Measurements from ENCODE around the gene PSMG1.
"Not testable (repeated sequence)": the region's sequence is repeated elsewhere in the genome, so short reads cannot be mapped to it uniquely, and the experiment has no call there.

The PSMG1 gene, protein sequence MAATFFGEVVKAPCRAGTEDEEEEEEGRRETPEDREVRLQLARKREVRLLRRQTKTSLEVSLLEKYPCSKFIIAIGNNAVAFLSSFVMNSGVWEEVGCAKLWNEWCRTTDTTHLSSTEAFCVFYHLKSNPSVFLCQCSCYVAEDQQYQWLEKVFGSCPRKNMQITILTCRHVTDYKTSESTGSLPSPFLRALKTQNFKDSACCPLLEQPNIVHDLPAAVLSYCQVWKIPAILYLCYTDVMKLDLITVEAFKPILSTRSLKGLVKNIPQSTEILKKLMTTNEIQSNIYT

DNA sequence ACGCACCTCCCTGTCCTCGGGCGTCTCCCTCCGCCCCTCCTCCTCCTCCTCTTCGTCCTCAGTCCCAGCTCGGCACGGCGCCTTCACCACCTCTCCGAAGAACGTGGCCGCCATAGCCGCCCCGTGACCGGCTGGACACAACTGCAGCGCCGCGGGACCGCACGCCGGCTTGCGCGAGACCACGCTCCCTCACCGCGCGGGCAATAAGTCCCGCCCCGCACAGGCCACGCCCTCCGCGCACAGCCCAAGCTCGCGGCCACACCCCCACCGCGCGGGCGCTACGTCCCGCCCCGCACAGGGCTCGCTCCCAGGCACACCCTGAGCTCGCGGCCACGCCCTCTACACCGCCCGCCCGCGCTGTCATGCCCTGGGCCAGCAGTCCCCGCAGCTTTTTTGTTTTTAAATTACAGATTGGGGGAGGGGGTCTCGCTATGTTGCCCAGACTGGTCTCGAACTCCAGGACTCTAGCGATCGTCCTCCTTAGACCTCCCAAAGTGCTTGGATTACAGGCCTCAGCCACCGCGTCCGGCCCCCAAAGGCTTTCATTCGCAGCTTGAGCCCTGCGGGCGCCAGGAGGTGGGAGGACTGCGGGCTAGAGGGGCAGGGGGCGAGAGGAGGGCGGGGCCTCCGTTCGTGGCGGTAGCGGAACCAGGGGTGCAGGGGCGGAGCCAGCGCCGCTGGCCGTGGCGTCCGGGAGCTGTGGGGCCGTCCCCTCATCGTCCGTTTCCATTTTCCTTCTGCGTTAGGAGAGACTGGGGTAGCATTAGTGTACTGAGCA is at the start of gene PSMG1:
Gene PSMG1 (minus strand): TSS at position 180 of the 778 bp plus-strand sequence. CDS start 66 bp downstream, at position 114.
- peak; percentile 83 to 90 for DNase-seq (ENCODE audit: low read depth in 2 of 2)

DNA sequence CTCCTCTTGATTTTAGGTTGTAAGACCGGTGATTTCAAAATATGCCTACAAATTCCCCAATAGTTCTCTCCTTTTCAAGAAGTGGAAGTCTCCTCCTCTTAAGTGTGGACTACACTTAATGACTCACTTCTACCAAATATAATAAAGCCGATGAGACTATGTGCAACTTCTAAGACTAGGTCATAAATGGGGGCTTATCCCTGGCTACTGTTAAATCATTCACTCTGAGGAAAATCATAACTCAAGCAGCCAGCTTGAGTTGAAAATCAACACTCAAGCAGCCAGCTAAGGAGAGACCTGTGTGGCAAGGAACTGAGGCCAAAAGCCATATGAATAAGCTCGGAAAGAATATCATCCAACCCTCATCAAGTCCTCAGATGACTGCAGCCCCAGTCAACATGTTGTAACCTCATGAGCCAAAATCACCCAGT is 49.6 kb upstream of the PSMG1 start:
- no peak for DNase-seq (ENCODE audit: low read depth in 2 of 2)

DNA sequence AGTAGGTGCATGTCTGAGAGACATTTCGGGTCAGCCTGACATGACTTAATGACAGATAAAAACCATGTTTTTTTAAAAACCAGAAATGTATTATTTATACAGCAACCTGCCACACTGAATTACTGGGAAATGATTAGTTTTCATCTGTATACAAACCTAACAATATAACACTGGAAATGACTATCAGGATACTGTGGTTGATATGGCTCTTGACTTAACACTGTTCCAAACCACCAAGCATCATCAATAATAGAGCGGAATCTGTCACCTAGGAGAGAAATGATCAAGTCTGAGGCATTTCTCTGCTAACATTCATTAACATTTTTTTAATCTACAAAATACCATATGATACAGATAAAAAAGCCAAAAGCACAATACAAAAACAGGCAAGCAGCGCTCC is 41.7 kb upstream of the PSMG1 start:
- no peak for DNase-seq (ENCODE audit: low read depth in 2 of 2)

DNA sequence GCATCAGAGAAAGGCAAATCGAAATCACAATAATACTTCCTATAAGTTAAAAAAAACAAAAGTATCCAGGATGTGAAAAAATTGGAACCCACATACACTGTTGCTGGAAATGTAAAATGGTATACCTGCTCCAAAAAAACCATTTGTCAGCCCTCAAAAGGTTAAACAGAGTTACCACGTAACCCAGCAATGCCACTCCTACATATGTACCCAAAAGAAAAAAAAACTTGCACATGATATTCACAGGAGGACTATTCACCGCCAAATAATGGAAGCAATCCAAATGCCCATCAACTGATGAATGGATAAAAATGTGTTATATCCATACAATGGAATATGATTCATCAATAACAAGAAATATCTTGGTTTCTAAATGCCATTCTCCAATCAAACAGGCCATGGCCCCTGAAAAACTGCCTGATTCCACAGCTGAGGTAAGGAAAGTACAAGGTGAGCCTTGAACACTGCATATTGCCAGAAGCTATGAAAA is 38.8 kb upstream of the PSMG1 start:
- no peak for DNase-seq (ENCODE audit: low read depth in 2 of 2)

DNA sequence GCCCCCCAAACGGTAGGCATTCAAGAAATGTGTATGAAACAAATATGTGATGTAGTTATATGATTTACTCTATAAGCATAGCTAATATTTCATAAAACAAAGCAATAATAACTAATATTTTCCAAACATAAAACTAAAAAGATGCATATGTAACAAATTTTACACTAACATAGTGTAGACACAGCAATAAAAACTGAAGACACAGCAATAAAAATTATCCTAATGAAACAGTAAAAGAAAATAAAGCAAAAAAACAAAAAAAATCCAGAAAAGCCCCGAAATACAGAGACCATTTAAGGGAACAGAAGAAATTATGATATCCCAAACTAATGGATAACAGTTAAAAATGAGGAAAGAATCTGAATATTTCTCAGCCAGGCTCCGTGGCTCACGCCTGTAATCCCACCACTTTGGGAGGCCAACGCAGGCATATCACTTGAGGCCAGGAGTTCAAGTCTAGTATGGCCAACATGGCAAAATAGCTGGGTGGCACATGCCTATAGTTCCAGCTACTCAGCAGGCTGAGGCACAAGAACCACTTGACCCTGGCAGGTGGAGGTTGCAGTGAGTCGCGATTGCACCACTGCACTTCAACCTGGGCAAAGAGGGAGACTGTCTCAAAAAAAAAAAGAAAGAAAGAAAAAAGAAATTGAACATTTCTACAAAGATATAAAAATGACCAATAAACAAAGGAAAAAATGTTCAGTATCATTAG is 38.2 kb upstream of the PSMG1 start:
- no peak for DNase-seq (ENCODE audit: low read depth in 2 of 2)

DNA sequence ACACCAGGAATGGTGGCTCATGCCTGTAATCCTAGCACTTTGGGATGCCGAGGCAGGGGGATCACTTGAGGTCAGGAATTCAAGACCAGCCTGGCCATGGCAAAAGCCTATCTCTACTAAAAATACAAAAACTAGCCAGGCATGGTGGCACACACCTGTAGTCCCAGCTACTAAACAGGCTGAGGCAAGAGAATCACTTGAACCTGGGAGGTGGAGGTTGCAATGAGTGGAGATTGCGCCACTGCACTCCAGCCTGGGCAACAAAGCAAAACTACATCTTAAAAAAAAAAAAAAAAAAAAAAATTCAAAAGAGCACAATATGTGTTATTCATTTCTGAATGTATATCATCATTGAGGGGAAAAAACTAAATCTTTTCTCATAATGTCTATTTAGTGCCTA is 37.6 kb upstream of the PSMG1 start:
- not testable (repeated sequence) for DNase-seq (ENCODE audit: low read depth in 2 of 2)

DNA sequence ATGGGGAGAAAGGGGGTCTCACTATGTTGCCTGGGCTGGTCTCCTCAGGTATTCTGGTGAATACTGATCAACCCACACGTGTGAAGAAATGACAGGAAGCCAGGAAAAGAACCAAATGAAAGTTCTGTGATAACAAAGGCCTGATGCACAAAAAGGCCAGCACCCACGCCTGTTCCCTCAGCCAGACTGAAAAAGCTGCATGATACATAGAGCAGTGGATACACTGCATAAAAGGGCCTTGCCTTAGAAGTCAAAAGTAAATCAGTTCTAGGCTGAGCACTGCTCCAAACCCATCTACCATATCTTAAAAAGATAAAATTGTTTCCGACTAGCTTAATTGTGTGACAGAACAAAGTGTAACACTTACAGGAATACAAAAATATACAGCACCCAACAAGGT is 36.9 kb upstream of the PSMG1 start:
- DNase-seq (ENCODE audit: low read depth in 2 of 2), result no peak

DNA sequence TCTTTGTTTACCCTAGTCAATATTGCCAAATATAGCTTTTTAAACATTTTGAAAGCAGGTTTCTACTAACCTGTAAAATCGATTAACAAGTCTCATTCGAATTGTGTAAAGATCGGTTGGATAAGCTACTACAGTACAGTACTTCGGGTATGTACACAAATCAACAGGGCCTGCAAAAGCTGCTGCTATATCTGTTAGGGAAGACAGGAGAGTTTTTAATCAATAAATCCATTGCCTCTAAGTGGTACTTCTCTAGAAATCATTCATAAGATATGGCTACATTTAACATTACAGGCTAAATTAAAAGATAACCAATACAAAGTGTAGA is 34.8 kb upstream of the PSMG1 start:
- no peak for DNase-seq (ENCODE audit: low read depth in 2 of 2)

DNA sequence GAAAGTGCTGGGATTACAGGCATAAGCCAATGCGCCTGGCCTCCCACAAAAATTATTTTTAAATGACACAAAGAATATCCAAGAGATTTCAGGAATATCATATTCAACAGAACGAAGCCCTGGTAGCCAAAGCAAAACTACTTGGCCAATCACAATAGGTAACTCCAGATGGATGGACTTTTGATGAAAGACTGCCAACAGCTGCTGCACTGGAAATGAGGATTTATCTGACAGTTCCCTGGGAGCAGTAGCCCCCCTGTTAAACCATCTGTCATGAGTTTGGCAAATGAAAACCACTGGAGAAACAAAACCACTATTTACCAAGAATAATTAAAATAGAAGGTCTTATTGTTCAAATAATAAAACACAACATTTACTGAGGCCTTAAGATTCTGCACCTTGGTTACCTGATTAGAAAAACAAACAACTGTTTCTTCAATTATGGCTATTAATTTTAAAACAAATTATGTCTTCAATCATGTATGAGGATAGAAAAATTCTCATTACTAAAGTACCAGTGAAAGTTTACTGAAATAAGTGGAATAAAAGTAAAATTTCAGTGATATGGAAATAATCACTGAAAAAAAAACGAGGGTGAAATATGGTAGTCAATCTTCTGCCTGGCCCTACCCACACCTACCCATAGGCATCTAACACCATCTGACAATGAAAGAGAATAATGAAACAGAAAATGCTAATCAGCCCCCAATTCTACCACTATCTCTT is 34.3 kb upstream of the PSMG1 start:
- DNase-seq (ENCODE audit: low read depth in 2 of 2), result no peak

DNA sequence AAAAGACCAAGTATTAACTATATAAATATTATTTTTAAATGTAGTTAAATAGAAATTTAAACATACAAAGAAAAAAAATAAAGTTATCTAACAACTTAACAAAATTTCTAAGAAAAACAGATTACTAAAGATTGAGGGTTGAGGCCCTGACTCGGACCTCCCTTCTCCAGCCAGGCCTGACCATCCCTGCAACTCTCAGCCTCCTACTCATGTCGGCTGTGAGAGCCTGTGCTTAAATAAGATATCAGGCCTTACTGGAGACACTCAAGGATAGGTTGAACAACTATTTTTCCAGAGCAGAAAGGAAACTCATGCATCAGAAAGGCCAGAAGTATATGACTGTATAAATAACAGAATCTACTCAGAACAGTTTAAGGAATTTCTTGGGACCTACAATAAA is 33.0 kb upstream of the PSMG1 start:
- no peak for DNase-seq (ENCODE audit: low read depth in 2 of 2)

DNA sequence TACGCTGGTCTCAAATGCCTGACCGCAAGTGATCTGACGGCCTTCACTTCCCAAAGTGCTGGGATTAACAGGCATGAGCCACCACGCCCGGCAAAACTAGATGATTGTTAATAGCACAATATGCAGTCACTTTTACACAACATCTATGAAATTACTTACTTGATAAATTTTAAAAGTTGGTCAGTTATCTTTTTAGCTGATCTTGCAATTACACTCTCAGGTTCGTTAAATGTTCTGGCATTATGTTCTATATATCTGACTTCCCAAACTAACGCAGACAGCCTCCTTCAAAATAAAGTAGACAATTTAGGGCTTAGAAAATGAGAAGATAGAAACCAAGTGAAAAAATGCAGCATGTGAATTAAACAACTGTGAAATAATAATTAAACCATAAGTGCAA is 31.8 kb upstream of the PSMG1 start:
- DNase-seq (ENCODE audit: low read depth in 2 of 2), result no peak

DNA sequence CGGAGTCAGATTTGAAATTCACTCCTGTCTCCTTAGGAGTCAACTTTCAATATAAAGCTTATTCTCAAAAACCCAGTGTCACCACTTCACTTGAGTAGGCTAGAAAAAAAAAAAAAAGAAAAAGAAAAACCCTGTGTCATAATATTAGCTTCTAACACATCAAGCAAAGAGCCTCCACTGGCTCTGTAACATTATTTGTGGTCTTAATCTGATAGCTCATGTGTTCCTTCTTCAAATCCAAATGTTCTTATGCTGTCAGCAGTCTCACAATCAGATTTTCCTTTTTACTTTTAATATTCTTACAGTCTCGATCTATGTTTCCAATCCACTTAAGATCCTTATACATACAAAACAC is 26.1 kb upstream of the PSMG1 start:
- no peak for DNase-seq (ENCODE audit: low read depth in 2 of 2)

DNA sequence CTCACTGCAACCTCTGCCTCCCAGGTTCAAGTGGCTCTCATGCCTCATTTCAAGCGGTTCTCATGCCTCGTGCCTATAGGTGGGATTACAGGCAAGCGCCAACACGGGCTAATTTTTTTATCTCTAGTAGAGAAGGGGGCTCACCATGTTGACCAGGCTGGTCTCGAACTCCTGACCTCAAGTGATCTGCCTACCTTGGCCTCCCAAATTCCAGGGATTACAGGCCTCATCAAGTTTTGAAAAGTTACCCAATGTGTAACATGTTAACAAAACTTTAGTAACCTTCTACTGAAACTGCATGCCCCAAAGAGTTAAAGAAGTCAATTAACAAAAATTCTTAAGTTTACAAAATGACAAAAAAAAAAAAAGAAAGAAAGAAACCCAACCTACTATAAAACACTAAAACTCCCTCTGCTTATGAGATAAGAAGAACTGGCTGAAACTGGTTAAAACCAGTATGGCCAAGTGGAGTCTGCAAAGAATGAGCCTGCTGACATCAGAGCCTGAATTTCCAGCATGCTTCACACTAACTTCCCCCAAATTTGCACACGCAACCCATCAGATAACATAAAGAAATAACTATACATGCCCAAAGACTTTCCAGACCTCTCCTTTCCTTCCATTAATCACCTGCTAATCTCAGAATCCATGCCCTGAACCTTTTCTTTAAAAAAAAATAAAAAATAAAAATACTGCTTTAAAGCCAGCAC is 25.5 kb upstream of the PSMG1 start:
- no peak for DNase-seq (ENCODE audit: low read depth in 2 of 2)

DNA sequence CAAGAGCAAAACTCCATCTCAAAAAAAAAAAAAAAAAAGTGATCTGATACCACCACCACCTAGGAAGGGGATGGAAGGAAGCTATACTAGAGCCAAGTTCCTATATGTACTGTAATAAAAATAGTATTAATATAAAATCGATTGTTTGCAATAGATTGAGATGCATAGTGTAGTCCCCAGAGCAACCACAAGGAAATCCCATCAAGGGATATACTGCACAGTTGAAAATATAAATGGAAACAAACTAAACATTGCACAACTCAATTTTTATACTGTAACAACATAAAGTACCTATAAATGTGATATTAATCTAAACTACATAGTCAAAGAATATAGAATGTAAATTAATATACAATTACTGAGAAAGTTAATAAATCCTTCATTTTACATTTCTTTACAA is 20.9 kb upstream of the PSMG1 start:
- no peak for DNase-seq (ENCODE audit: low read depth in 2 of 2)

DNA sequence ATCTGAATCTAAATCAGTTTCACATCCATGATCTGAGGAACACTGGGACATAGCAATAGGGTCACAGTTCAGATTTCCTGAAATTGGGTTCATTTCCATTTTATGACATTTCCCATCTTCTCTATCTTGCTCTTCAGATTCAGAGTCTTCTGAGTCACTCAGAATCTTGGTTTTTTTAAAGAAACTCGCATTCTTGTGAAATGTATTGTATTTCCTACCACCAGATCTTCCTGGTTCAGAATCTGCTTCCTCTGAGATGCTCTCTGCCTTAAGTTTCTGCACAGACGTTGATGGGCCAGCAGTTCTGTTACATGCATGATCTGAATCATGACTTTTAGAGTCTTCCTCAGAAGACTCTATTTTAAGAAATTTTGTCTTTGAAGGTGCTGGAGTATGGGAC is 15.5 kb upstream of the PSMG1 start:
- DNase-seq (ENCODE audit: low read depth in 2 of 2), result no peak

DNA sequence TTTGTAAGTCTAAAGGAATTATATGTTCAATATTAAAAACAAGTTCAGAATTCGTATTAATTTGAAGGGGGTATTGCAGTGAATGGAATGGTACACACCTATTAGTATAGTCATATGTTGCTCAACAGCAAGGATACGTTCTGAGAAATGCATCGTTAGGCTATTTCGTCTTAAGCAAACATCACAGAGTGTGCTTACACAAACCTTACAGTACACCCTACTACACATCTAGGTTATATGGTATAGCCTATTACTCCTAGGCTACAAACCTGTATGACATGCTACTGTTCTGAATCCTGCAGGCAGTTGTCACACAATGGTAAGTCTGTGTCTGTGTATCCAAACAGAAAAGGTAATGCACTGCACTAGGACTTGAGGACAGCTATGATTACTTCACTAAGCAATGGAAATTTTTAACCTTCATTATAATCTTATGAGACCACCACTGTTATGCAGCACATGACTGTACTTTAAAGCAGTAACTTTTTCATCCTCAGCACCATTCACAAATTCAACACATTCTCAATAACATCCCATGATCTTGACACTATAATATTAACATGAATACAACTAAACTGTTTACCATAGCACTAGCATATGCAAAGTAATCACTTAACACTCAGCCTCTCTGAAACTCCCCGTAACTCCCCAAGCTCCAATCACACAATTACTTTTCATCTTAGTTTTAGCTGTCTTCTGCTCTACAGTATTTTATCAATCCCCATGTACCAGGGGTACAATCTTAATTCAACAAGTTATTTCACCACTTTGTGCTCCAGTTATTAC is 14.4 kb upstream of the PSMG1 start:
- no peak for DNase-seq (ENCODE audit: low read depth in 2 of 2)

DNA sequence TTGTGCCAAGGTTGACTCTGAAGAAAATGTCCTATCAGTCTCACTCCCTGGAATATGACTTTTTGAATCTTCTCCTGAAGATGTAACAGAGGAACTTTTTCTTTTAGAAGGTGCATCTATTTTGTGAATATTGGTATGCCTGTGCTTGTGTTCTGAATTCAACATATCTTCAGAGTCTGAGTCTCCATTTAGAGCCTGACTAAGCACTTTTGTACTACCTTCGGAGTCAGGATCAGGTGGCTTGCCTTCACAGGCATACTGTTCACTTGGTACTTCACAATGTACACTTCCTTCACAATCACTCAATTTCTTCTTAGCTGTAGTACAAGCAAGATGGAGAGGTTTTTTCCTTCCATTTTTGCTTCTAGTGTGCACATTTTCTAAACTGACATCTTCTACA is 13.6 kb upstream of the PSMG1 start:
- DNase-seq (ENCODE audit: low read depth in 2 of 2), result no peak

DNA sequence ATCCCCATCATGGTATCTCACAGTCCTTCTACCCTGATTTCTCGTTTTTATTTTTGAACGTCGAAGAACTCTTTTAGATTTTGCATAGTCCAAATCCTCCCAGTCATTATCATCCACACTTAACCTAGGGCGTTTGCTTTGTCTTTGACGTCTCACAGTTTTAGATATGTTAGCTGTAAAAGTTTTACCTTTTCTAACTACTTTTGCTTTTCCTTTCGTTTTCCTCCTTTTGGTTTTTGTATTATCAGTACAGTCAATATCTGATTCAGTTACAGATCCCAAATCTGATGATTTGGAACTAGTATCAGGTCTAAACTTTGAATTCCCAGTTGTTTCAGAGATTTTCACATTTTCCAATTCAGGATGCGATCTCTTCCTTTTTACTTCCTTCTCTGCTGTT is 13.1 kb upstream of the PSMG1 start:
- DNase-seq (ENCODE audit: low read depth in 2 of 2), result no peak

DNA sequence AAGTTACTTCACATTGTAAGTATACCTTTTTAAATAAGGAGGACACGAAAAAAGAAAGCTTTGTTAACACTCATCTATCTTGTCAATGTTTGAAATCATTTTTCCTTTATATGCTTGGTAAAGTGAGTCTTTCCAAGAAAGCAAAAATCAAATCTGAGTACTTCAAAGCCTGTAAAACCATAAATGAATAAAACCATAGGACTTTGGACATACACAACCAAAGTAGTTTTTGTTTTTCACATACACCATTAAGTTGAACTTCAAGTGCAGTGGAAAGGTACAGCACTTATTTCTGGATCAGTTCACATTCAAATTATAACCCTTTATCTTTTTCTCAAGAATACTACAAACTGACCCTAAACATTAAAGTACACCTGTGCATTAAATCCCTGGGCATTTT is 10.1 kb upstream of the PSMG1 start:
- DNase-seq (ENCODE audit: low read depth in 2 of 2), result no peak

DNA sequence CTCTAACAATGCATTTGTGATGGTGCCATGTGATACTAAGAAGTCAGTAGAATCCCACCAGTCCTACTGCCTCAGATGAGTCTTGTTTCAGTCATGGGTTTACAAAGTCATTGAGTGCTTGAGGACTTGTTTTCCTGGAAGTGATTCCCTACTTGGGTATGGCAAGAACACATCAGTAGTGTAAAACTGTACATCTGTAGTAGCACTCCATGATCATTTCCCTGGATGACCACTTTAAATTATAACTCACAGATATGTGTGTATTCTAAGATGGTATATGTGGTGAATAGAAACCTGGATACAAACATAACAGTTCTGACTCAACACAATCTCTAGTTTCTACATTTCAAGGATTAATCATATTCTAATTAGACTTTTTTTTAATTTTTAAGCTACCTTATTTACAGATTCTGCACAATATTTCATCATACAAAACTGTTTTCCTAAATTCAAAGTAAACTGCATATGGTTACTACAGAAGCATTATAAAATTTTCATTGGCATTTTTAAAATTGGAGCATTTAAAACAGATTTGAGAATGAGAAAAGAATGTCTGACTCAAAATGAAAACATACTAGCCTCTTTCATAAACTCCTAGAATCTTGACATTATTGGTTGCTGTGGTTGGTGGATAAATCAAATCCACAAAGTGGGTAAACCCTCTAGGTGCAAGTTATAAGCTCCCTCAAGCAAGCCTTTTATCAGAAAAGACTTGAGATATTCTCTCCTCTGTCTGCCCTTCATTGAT is 6.8 kb upstream of the PSMG1 start:
- DNase-seq (ENCODE audit: low read depth in 2 of 2), result no peak
